ENCODE results near the gene GCK.

GCK gene

GRCh38 chr7:44225566-44226395 lies 36.5 kb upstream of the GCK start:
- Histone ChIP-seq H3K4me3 (ENCODE audit: low read depth in 1 of 2, low read length in 2 of 2) (no peak overlapping the region), H3K79me2 (ENCODE audit: insufficient read depth, low read length) (no peaks in the 10 kb centered on the region), H3K4me1 (ENCODE audit: insufficient read depth, low read length) (no peaks in the 10 kb centered on the region), H4K20me1 (ENCODE audit: insufficient read depth, low read length) (no peaks in the 10 kb centered on the region), H3K27ac (ENCODE audit: low read length) (no peak overlapping the region), H3K4me2 (ENCODE audit: insufficient read depth, low read length) (no peak overlapping the region), H3K9me3 (ENCODE audit: insufficient read depth, low read length, severe bottlenecking) (no peaks in the 10 kb centered on the region), H3K27me3 (ENCODE audit: insufficient read depth, low read length, poor library complexity) (no peaks in the 10 kb centered on the region), H3K36me3 (ENCODE audit: insufficient read depth, low read length) (no peaks in the 10 kb centered on the region), H2AFZ (ENCODE audit: low read depth, low read length) (no peak overlapping the region), H3K9ac (ENCODE audit: low read depth, low read length) (no peak overlapping the region)
- TF ChIP-seq CTCF (IDR thresholded peaks at IDR 0.05; ENCODE audit: borderline replicate concordance, extremely low read depth, low read length, poor library complexity, severe bottlenecking) (no peak), EZH2 (IDR thresholded peaks at IDR 0.05; ENCODE audit: borderline replicate concordance, low read depth, low read length, severe bottlenecking) (no peak)
- ATAC-seq (ENCODE audit: insufficient read depth, low read depth) (no peak), DNase-seq (no peak)

- no peaks in the 10 kb centered on the region for H3K79me2 ChIP-seq (ENCODE audit: insufficient read depth, low read length)
- no peak overlapping the region for H3K4me3 ChIP-seq (ENCODE audit: low read depth in 1 of 2, low read length in 2 of 2)
- ATAC-seq (ENCODE audit: insufficient read depth, low read depth) (no peak), DNase-seq (no peak)
- no peaks in the 10 kb centered on the region for H3K27me3 ChIP-seq (ENCODE audit: insufficient read depth, low read length, poor library complexity)
- H2AFZ ChIP-seq (ENCODE audit: low read depth, low read length) = no peak overlapping the region
- H3K9ac ChIP-seq (ENCODE audit: low read depth, low read length) = no peak overlapping the region
- no peaks in the 10 kb centered on the region for H3K9me3 ChIP-seq (ENCODE audit: insufficient read depth, low read length, severe bottlenecking)
- no peaks in the 10 kb centered on the region for H3K36me3 ChIP-seq (ENCODE audit: insufficient read depth, low read length)
- H3K27ac ChIP-seq (ENCODE audit: low read length) = no peak overlapping the region
- TF ChIP-seq EZH2 (IDR thresholded peaks at IDR 0.05; ENCODE audit: borderline replicate concordance, low read depth, low read length, severe bottlenecking) (no peak), CTCF (IDR thresholded peaks at IDR 0.05; ENCODE audit: borderline replicate concordance, extremely low read depth, low read length, poor library complexity, severe bottlenecking) (no peak)
- H3K4me1 ChIP-seq (ENCODE audit: insufficient read depth, low read length) = no peaks in the 10 kb centered on the region
- no peak overlapping the region for H3K4me2 ChIP-seq (ENCODE audit: insufficient read depth, low read length)
- H4K20me1 ChIP-seq (ENCODE audit: insufficient read depth, low read length) = no peaks in the 10 kb centered on the region
Observed at GRCh38 chr7:44224974-44225565, 35.8 kb upstream of the GCK start.

GRCh38 chr7:44224080-44224973 lies 35.1 kb upstream of the GCK start:
- Histone ChIP-seq H2AFZ (ENCODE audit: low read depth, low read length) (no peak overlapping the region), H3K4me2 (ENCODE audit: insufficient read depth, low read length) (no peak overlapping the region), H3K27ac (ENCODE audit: low read length) (no peak overlapping the region), H3K27me3 (ENCODE audit: insufficient read depth, low read length, poor library complexity) (no peaks in the 10 kb centered on the region), H3K9me3 (ENCODE audit: insufficient read depth, low read length, severe bottlenecking) (no peaks in the 10 kb centered on the region), H3K9ac (ENCODE audit: low read depth, low read length) (no peak overlapping the region), H3K79me2 (ENCODE audit: insufficient read depth, low read length) (no peaks in the 10 kb centered on the region), H4K20me1 (ENCODE audit: insufficient read depth, low read length) (no peaks in the 10 kb centered on the region), H3K4me3 (ENCODE audit: low read depth in 1 of 2, low read length in 2 of 2) (no peak overlapping the region), H3K4me1 (ENCODE audit: insufficient read depth, low read length) (no peaks in the 10 kb centered on the region), H3K36me3 (ENCODE audit: insufficient read depth, low read length) (no peaks in the 10 kb centered on the region)
- DNase-seq (no peak), ATAC-seq (ENCODE audit: insufficient read depth, low read depth) (no peak)
- TF ChIP-seq EZH2 (IDR thresholded peaks at IDR 0.05; ENCODE audit: borderline replicate concordance, low read depth, low read length, severe bottlenecking) = no peak
- no peak for TF ChIP-seq CTCF (IDR thresholded peaks at IDR 0.05; ENCODE audit: borderline replicate concordance, extremely low read depth, low read length, poor library complexity, severe bottlenecking)

Data from DND-41 (cell line).